ENCODE data around the gene NISCH. TPM values are rescaled to one million over a fixed set of nuclear protein-coding genes. Genes with fewer than 3 reads are reported as not detected.

The NISCH gene
- total RNA-seq, 1 experiment from 2014 or later, result 72.8 TPM

DNA sequence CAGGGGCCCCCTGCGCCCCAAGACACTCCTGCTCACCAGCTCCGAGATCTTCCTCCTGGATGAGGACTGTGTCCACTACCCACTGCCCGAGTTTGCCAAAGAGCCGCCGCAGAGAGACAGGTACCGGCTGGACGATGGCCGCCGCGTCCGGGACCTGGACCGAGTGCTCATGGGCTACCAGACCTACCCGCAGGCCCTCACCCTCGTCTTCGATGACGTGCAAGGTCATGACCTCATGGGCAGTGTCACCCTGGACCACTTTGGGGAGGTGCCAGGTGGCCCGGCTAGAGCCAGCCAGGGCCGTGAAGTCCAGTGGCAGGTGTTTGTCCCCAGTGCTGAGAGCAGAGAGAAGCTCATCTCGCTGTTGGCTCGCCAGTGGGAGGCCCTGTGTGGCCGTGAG, 36.7 kb downstream of the NISCH start (continued):
- TF ChIP-seq, protein P1, sequence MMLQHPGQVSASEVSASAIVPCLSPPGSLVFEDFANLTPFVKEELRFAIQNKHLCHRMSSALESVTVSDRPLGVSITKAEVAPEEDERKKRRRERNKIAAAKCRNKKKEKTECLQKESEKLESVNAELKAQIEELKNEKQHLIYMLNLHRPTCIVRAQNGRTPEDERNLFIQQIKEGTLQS (IDR thresholded peaks at IDR 0.05), result no peak
- TF ChIP-seq CEBPB (IDR thresholded peaks at IDR 0.05; ENCODE audit: low read depth) (no peak), ZFX (IDR thresholded peaks at IDR 0.05) (no peak), SP1 (IDR thresholded peaks at IDR 0.05; ENCODE audit: low read depth) (no peak), POLR2A (IDR thresholded peaks at IDR 0.05; ENCODE audit: borderline replicate concordance, extremely low read depth, insufficient read depth, insufficient read length) (no peak)
- TF ChIP-seq, protein P2, sequence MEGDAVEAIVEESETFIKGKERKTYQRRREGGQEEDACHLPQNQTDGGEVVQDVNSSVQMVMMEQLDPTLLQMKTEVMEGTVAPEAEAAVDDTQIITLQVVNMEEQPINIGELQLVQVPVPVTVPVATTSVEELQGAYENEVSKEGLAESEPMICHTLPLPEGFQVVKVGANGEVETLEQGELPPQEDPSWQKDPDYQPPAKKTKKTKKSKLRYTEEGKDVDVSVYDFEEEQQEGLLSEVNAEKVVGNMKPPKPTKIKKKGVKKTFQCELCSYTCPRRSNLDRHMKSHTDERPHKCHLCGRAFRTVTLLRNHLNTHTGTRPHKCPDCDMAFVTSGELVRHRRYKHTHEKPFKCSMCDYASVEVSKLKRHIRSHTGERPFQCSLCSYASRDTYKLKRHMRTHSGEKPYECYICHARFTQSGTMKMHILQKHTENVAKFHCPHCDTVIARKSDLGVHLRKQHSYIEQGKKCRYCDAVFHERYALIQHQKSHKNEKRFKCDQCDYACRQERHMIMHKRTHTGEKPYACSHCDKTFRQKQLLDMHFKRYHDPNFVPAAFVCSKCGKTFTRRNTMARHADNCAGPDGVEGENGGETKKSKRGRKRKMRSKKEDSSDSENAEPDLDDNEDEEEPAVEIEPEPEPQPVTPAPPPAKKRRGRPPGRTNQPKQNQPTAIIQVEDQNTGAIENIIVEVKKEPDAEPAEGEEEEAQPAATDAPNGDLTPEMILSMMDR (IDR thresholded peaks at IDR 0.05 in 2 of 3, conservative IDR thresholded peaks at IDR 0.05 in 1 of 3; ENCODE audit: borderline replicate concordance in 1 of 3, insufficient read depth in 1 of 3, low read depth in 2 of 3, low read length in 2 of 3), result no peak

DNA sequence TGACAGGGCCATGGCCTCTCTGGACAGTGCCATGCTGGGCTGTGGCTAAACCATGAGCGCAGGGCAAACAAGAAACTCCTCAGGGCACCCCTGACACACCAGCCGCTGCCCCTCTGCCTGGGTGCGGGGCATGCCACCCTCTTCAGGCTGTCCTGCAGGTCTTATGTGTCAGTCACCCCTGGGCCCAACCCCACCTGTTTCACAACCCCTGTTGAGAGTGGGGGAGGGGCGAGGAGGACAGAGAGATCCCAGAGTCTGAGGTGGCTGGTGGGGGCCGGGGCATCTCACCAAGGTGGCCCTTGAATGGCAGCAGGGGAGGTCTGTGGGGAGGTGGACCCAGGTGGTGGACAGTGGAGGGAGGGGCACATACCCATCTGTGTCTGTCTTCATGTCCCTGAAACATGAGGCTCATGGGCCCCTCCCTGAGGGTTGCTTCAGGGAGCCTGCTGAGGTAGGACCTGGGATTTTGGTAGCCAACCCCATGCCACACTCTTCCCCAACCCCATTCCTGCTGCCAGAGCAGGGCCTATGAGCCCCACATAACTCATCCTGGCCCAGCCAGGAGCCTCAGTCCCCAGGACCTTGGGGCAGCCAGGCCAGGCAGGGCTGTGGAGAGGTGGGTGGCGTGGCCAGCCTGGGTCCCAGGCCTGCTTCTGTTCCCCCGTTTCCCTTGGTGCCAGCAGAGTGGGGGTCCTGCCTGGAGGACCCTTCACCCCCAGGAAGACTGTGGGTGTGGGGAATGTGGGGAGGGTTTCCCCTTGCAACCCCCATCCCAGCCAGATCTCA, 38.0 kb downstream of the NISCH start:
- BruUV-seq (replicated peaks), result no TSS peak
- no peaks in the 10 kb centered on the region for H3K9me2 ChIP-seq (ENCODE audit: insufficient read depth)
- H4K20me1 ChIP-seq (ENCODE audit: insufficient read depth), result no peaks in the 10 kb centered on the region
- no peaks in the 10 kb centered on the region for H3K4me1 ChIP-seq (ENCODE audit: control insufficient read depth in 1 of 2, insufficient read depth in 2 of 2, low read length in 2 of 2)
- no peak overlapping the region for H3K27ac ChIP-seq (ENCODE audit: low read depth, low read length)
- DNase-seq (ENCODE audit: low read depth, low spot score) (no peak), ATAC-seq (peak; percentile 12; the same call in 1 of the 2 replicates)
- RAD21 ChIA-PET (ENCODE audit: low non-redundant PET in 1 of 2, low total read pairs in 2 of 2, uncharacterized antibody in 2 of 2, unreplicated experiment in 2 of 2), result no interaction called here
- no peak overlapping the region for H3K4me2 ChIP-seq (ENCODE audit: low read length)
- H3K4me3 ChIP-seq (replicated peaks in 1 of 2; ENCODE audit: low read depth in 1 of 2, low read length in 2 of 2), result no peak overlapping the region
- POLR2A ChIA-PET, result no interaction called here
- no peak overlapping the region for H2AFZ ChIP-seq (ENCODE audit: low read depth, low read length, poor library complexity, severe bottlenecking)
- peaks cover 3 to 21% of the 10 kb centered on the region in 2 experiments; a peak in 2 of 4 replicates for H3K36me3 ChIP-seq (ENCODE audit: control insufficient read depth in 1 of 2, insufficient read depth in 2 of 2, low read length in 2 of 2)
- no peaks in the 10 kb centered on the region for H3K79me2 ChIP-seq (ENCODE audit: insufficient read depth, low read length)
- H3K27me3 ChIP-seq (ENCODE audit: insufficient read depth, low read length), result no peaks in the 10 kb centered on the region
- TF ChIP-seq ZNF274 (IDR thresholded peaks at IDR 0.05; ENCODE audit: low read depth, low read length), result no peak
- TF ChIP-seq SIN3A (IDR thresholded peaks at IDR 0.05; ENCODE audit: low read depth), result no peak
- TF ChIP-seq JUND (IDR thresholded peaks at IDR 0.05), result no peak
- TF ChIP-seq ZFX (IDR thresholded peaks at IDR 0.05), result no peak
- no peak for TF ChIP-seq SRF (IDR thresholded peaks at IDR 0.05; ENCODE audit: low read depth)
- no peak overlapping the region for H3K9ac ChIP-seq (ENCODE audit: low read length)
- intact Hi-C loops (cut with micrococcal nuclease), result no loop called here
- no peaks in the 10 kb centered on the region for H3K9me3 ChIP-seq (ENCODE audit: control insufficient read depth in 1 of 2, insufficient read depth in 1 of 2, low read depth in 1 of 2, low read length in 2 of 2)
- CTCF ChIA-PET, result no interaction called here

All from HCT116 (cell line).